Liver (tissue), 9 donors: Measurements from ENCODE around the gene DSCAM. TPM values are rescaled to one million over a fixed set of nuclear protein-coding genes. Genes with fewer than 3 reads are reported as not detected.

Experiments
- DNase-seq: peaks from one replicate; pipeline ENCODE4 v3.0.0-alpha.2; 2017; ENCODE audit warnings: low spot score
- H3K27ac ChIP-seq, 2 donors: one replicate each; pipeline ENCODE4 v1.7.0; 2013; ENCODE audit warnings: inconsistent platforms in 2 of 2, low read length in 2 of 2, control low read depth in 1 of 2, low read depth in 1 of 2, mild to moderate bottlenecking in 1 of 2
- H3K27me3 ChIP-seq, 4 donors: one replicate each; pipeline versions ENCODE4 v1.6.1 to v1.7.0; 2013; ENCODE audit warnings: low read length in 3 of 4, inconsistent platforms in 1 of 4, mild to moderate bottlenecking in 1 of 4, moderate library complexity in 1 of 4; ENCODE audit not compliant: control insufficient read depth in 4 of 4, insufficient read depth in 4 of 4
- H3K36me3 ChIP-seq, 4 donors: one replicate each; pipeline versions ENCODE4 v1.6.1 to v1.7.0; 2013; ENCODE audit warnings: low read length in 3 of 4, mild to moderate bottlenecking in 3 of 4, low read depth in 1 of 4, moderate library complexity in 1 of 4; ENCODE audit not compliant: control insufficient read depth in 4 of 4, insufficient read depth in 3 of 4
- H3K4me1 ChIP-seq, 4 donors: one replicate each; pipeline versions ENCODE4 v1.6.1 to v1.7.0; 2013; ENCODE audit warnings: low read length in 3 of 4, mild to moderate bottlenecking in 3 of 4, moderate library complexity in 1 of 4; ENCODE audit not compliant: control insufficient read depth in 4 of 4, insufficient read depth in 4 of 4
- H3K4me3 ChIP-seq, 3 donors: one replicate each; pipeline versions ENCODE4 v1.6.1 to v1.7.0; 2013; ENCODE audit warnings: low read length in 3 of 3, control low read depth in 1 of 3, low read depth in 1 of 3, mild to moderate bottlenecking in 1 of 3
- H3K9ac ChIP-seq, 2 donors: one replicate each; pipeline ENCODE4 v1.7.0; 2013; ENCODE audit warnings: low read length in 2 of 2, mild to moderate bottlenecking in 2 of 2, moderate library complexity in 2 of 2, control low read depth in 1 of 2, low read depth in 1 of 2
- H3K9me3 ChIP-seq, 4 donors: one replicate each; pipeline versions ENCODE4 v1.6.1 to v1.7.0; 2013; ENCODE audit warnings: low read length in 3 of 4; ENCODE audit not compliant: control insufficient read depth in 4 of 4
- ATF3 ChIP-seq: IDR thresholded peaks from 2 replicates; pipeline ENCODE4 v1.6.1; 2016; ENCODE audit warnings: antibody characterized with exemption
- CTCF ChIP-seq: fragments of 150-350 bp; IDR thresholded peaks from 2 replicates; pipeline ENCODE4 v1.5.1; 2017; ENCODE audit warnings: improper control_type of control experiment, low read depth, low read length; ENCODE audit not compliant: missing input control
- FOXA2 ChIP-seq: IDR thresholded peaks from 2 replicates; pipeline ENCODE4 v1.6.1; 2016; ENCODE audit warnings: antibody characterized with exemption
- HNF4A ChIP-seq, 2 donors: conservative IDR thresholded peaks; 2 replicates each; pipeline ENCODE4 v1.6.1; 2016; ENCODE audit warnings: antibody characterized with exemption in 2 of 2, mild to moderate bottlenecking in 2 of 2
- HNF4G ChIP-seq: IDR thresholded peaks from 2 replicates; pipeline ENCODE4 v1.6.1; 2016; ENCODE audit warnings: antibody characterized with exemption
- JUND ChIP-seq, 2 donors: IDR thresholded peaks; 2 replicates each; pipeline ENCODE4 v1.6.1; 2016; ENCODE audit warnings: antibody characterized with exemption in 2 of 2
- NR2F2 ChIP-seq: IDR thresholded peaks from 2 replicates; pipeline ENCODE4 v1.6.1; 2016; ENCODE audit warnings: antibody characterized with exemption
- REST ChIP-seq: IDR thresholded peaks from 2 replicates; pipeline ENCODE4 v1.6.1; 2016; ENCODE audit warnings: antibody characterized with exemption, mild to moderate bottlenecking
- RXRA ChIP-seq, 2 donors: IDR thresholded peaks; 2 replicates each; pipeline ENCODE4 v1.6.1; 2017 to 2018; ENCODE audit warnings: antibody characterized with exemption in 2 of 2, mild to moderate bottlenecking in 1 of 2
- TAF1 ChIP-seq: conservative IDR thresholded peaks from 2 replicates; pipeline ENCODE4 v1.6.1; 2016; ENCODE audit warnings: antibody characterized with exemption, mild to moderate bottlenecking
- YY1 ChIP-seq: IDR thresholded peaks from 2 replicates; pipeline ENCODE4 v1.6.1; 2016; ENCODE audit warnings: antibody characterized with exemption, mild to moderate bottlenecking
- ZBTB33 ChIP-seq: IDR thresholded peaks from 2 replicates; pipeline ENCODE4 v1.6.1; 2016; ENCODE audit warnings: antibody characterized with exemption
- WGBS: extraction: QIAGEN DNeasy Blood & Tissue Kit; methylation state at CpG from one replicate; pipeline ENCODE4 v1.1.7; 2013; 5-methylcytosine and 5-hydroxymethylcytosine counted together
- polyA plus RNA-seq, 2 donors: library from polyadenylated mRNA; stranded (reverse) in 1 of 2; unstranded in 1 of 2; fragments of 200-250 nt in 1 of 2; fragments of >200 nt in 1 of 2; fragmentation: Nextera tagmentation in 1 of 2; extraction: Ambion mirVana in 1 of 2; gene quantifications; one replicate each; pipeline versions ENCODE4 v1.2.1 to v1.2.3, GENCODE V29; 2013 to 2015
- total RNA-seq, 2 donors: library from RNA; depleted of rRNA; stranded (reverse); fragments of >200 nt; gene quantifications; one replicate each; pipeline ENCODE4 v1.2.3, GENCODE V29; 2014
- donor health status: healthy.
- donor health status: healthy.
- donor health status: healthy.
- donor health status: healthy.
- donor health status: healthy.

DSCAM gene
- total and polyA plus RNA-seq, 4 donors = 0.02 to 0.23 (median 0.10) TPM

GRCh38 chr21:40231979-40232378 lies 615.0 kb downstream of the DSCAM start:
- no peaks in the 10 kb centered on the region for H3K27me3 ChIP-seq
- TF ChIP-seq NR2F2 (no peak), CTCF (no peak), ZBTB33 (no peak), YY1 (no peak), HNF4A (conservative IDR thresholded peaks at IDR 0.05) (no peak), ATF3 (no peak)
- H3K9ac ChIP-seq = no peak overlapping the region
- DNase-seq = no peak
- H3K9me3 ChIP-seq = peaks cover 0 to 4% (median 0%) of the 10 kb centered on the region in 4 donors
- 84% methylated on average over 2 of the region's 2 CpGs for WGBS
- no peaks in the 10 kb centered on the region for H3K4me1 ChIP-seq
- H3K4me3 ChIP-seq = no peak overlapping the region
- H3K36me3 ChIP-seq = no peaks in the 10 kb centered on the region
- no peak overlapping the region for H3K27ac ChIP-seq

GRCh38 chr21:40227096-40227495 lies 619.9 kb downstream of the DSCAM start:
- DNase-seq = no peak
- TF ChIP-seq HNF4G = no peak
- no peak for TF ChIP-seq ATF3
- TF ChIP-seq TAF1 = no peak
- TF ChIP-seq NR2F2 = no peak
- no peak for TF ChIP-seq YY1
- TF ChIP-seq REST = no peak
- TF ChIP-seq HNF4A (conservative IDR thresholded peaks at IDR 0.05) = no peak
- no peak for TF ChIP-seq JUND (IDR thresholded peaks at IDR 0.05)
- no peak for TF ChIP-seq FOXA2
- TF ChIP-seq RXRA (IDR thresholded peaks at IDR 0.05) = no peak
- Histone ChIP-seq H3K9ac (no peak overlapping the region), H3K27me3 (no peaks in the 10 kb centered on the region), H3K4me1 (no peaks in the 10 kb centered on the region), H3K27ac (no peak overlapping the region), H3K9me3 (no peaks in the 10 kb centered on the region), H3K4me3 (no peak overlapping the region), H3K36me3 (no peaks in the 10 kb centered on the region)
- WGBS = 77% methylated on average over 1 of the region's 1 CpG
